PFSK-1 (cell line): ENCODE data around the gene CRKL.

ENCODE experiments used
- FOXP2 ChIP-seq: optimal IDR thresholded peaks from 2 replicates; pipeline ENCODE3; 2011; ENCODE audit warnings: borderline replicate concordance, control low read depth, inconsistent platforms; ENCODE audit not compliant: insufficient read depth; ENCODE audit errors: extremely low read length, extremely low read depth
- POLR2AphosphoS5 ChIP-seq: IDR thresholded peaks from 2 replicates; pipeline ENCODE4 v1.6.1; 2012; ENCODE audit warnings: low read depth, mild to moderate bottlenecking, control low read depth, low read length, moderate library complexity
- SIN3A ChIP-seq: IDR thresholded peaks from 2 replicates; pipeline ENCODE4 v1.6.1; 2012; ENCODE audit warnings: mild to moderate bottlenecking, low read length, moderate library complexity, borderline replicate concordance; ENCODE audit not compliant: insufficient read depth
- TAF1 ChIP-seq: IDR thresholded peaks from 2 replicates; pipeline ENCODE4 v1.6.1; 2012; ENCODE audit warnings: low read length, control low read depth, borderline replicate concordance; ENCODE audit not compliant: insufficient read depth
- TF ChIP-seq, protein P1 (sequence below), 2 experiments: IDR thresholded peaks; 2 replicates each; pipeline versions ENCODE4 v1.6.1 to v1.8.0; 2011 to 2012; ENCODE audit warnings: low read depth in 2 of 2, low read length in 2 of 2, control low read depth in 1 of 2, inconsistent platforms in 1 of 2, mild to moderate bottlenecking in 1 of 2, moderate library complexity in 1 of 2; ENCODE audit not compliant: insufficient read depth in 1 of 2

CRKL gene

DNA sequence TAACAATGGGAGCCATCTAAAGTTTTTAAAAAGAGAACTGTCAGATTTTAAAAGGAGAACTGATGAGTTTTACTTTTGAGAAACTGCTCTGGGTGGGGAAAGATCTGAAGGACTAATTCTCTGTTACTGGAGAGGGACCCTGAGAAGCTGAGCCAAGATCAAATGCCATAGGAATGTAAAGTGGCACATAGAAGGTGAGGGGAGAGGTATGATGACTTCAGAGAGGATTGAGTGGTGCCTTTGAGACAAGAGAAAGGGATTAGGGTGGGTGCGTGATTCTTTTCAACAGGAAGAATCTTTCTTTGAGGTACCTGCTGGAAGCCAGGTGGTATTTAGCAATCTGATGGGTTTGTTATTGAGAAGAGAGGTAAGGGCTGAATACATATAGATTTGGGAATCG lies 9.0 kb downstream of the CRKL start:
- TF ChIP-seq TAF1 (no peak), SIN3A (no peak), POLR2AphosphoS5 (no peak), FOXP2 (no peak)
- TF ChIP-seq, protein P1, sequence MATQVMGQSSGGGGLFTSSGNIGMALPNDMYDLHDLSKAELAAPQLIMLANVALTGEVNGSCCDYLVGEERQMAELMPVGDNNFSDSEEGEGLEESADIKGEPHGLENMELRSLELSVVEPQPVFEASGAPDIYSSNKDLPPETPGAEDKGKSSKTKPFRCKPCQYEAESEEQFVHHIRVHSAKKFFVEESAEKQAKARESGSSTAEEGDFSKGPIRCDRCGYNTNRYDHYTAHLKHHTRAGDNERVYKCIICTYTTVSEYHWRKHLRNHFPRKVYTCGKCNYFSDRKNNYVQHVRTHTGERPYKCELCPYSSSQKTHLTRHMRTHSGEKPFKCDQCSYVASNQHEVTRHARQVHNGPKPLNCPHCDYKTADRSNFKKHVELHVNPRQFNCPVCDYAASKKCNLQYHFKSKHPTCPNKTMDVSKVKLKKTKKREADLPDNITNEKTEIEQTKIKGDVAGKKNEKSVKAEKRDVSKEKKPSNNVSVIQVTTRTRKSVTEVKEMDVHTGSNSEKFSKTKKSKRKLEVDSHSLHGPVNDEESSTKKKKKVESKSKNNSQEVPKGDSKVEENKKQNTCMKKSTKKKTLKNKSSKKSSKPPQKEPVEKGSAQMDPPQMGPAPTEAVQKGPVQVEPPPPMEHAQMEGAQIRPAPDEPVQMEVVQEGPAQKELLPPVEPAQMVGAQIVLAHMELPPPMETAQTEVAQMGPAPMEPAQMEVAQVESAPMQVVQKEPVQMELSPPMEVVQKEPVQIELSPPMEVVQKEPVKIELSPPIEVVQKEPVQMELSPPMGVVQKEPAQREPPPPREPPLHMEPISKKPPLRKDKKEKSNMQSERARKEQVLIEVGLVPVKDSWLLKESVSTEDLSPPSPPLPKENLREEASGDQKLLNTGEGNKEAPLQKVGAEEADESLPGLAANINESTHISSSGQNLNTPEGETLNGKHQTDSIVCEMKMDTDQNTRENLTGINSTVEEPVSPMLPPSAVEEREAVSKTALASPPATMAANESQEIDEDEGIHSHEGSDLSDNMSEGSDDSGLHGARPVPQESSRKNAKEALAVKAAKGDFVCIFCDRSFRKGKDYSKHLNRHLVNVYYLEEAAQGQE (IDR thresholded peaks at IDR 0.05; ENCODE audit: insufficient read depth in 1 of 2, low read depth in 2 of 2, low read length in 2 of 2) = no peak

DNA sequence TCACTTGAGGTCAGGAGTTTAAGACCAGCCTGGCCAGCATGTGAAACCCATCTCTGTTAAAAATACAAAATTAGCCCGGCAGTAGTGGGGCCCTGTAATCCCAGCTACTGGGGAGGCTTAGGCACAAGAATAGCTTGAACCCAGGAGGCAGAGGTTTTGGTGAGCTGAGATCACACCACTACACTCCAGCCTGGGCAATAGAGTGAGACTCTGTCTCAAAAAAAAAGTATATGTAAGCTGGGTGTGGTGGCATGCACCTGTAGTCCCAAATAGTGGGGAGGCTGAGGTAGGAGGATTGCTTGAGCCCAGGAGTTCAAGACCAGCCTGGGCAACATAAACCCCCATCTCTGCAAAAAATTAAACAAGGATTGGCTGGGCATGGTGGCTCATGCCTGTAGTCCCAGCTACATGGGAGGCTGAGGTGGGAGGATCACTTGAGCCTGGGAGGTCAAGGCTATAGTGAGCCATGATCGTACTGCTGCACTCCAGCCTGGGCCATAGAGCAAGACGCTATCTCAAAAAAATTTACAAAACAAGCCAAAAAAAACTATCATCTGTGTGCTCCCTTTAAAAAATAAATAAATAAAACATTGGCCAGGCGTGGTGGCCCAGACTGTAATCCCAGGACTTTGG lies 10.8 kb downstream of the CRKL start:
- TF ChIP-seq TAF1 (no peak), SIN3A (no peak)
- TF ChIP-seq, protein P1 (IDR thresholded peaks at IDR 0.05; ENCODE audit: insufficient read depth in 1 of 2, low read depth in 2 of 2, low read length in 2 of 2) = no peak

DNA sequence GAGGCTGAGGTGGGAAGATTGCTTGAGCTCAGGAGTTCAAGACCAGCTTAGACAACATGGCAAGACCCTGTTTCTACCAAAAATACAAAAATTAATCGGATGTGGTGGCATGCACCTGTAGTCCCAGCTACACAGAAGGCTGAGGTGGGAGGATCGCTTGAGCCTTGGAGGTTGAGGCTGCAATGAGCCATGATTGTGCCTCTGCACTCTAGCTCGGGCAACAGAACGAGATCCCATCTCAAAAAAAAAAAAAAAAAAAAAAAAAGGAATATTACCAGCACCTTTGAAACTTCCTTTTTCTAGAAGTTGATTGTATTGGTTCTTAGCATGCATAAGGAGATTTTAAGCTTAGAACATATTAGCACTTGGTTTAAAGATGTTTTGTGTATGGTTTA lies 11.4 kb downstream of the CRKL start:
- TF ChIP-seq TAF1 = no peak
- no peak for TF ChIP-seq SIN3A
- TF ChIP-seq FOXP2 = no peak

- TF ChIP-seq FOXP2 (no peak), TAF1 (no peak), POLR2AphosphoS5 (no peak)
- TF ChIP-seq, protein P1 (IDR thresholded peaks at IDR 0.05; ENCODE audit: insufficient read depth in 1 of 2, low read depth in 2 of 2, low read length in 2 of 2) = no peak
Observed at GRCh38 chr22:20930004-20930403, 12.8 kb downstream of the CRKL start.

DNA sequence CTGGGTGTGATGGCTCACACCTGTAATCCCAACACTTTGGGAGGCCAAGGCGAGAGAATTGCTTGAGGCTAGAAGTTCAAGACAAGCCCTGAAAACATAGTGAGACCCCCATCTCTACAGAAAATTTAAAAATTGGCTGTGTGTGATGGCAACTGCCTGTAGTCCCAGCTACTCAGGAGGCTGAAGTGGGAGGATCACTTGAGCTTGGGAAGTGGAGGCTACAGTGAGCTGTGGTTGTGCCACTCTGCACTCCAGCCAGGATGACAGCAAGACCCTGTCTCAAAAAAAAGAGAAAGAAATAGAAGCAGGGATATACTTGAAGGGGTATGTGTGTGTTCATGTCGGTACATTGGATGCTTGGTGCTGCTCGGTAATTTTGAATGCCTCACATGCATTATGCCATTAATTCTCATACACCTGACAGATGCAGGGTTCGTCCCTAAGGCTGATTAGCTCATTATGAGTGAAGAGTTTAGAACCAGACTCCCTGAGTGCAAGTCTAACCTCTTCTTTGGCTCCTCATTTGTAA lies 14.0 kb downstream of the CRKL start:
- TF ChIP-seq POLR2AphosphoS5 (no peak), TAF1 (no peak), SIN3A (no peak), FOXP2 (no peak)
- TF ChIP-seq, protein P1 (IDR thresholded peaks at IDR 0.05; ENCODE audit: insufficient read depth in 1 of 2, low read depth in 2 of 2, low read length in 2 of 2) = no peak
